Testis (tissue), 3 donors: ENCODE measurements around the gene AFF1. TPM values are rescaled to one million over a fixed set of nuclear protein-coding genes. Genes with fewer than 3 reads are reported as not detected.

Source experiments
- DNase-seq: peaks from one replicate; pipeline ENCODE4 v3.0.0-alpha.2; 2019
- H3K27ac ChIP-seq, 2 donors: fragments of 200-600 bp; sonication (generic); one replicate each; pipeline ENCODE4 v1.5.1; 2019
- H3K27me3 ChIP-seq: fragments of 200-600 bp; sonication (generic); one replicate; pipeline ENCODE4 v1.5.1; 2019
- H3K36me3 ChIP-seq: fragments of 200-600 bp; sonication (generic); one replicate; pipeline ENCODE4 v1.5.1; 2017; ENCODE audit warnings: low read depth; ENCODE audit errors: missing control alignments
- H3K4me1 ChIP-seq: fragments of 200-600 bp; sonication (generic); one replicate; pipeline ENCODE4 v1.5.1; 2019
- H3K4me3 ChIP-seq, 2 donors: fragments of 200-600 bp; sonication (generic); one replicate each; pipeline ENCODE4 v1.5.1; 2017 to 2019
- H3K9me3 ChIP-seq: fragments of 200-600 bp; sonication (generic); one replicate; pipeline ENCODE4 v1.5.1; 2017
- POLR2A ChIP-seq: fragments of 450-650 bp; IDR thresholded peaks from one replicate; pipeline ENCODE4 v1.6.1; 2017; ENCODE audit warnings: antibody characterized with exemption, mild to moderate bottlenecking, moderate library complexity
- WGBS, 2 donors: methylation state at CpG; one replicate each; pipeline ENCODE4 v1.1.5; 2018; 5-methylcytosine and 5-hydroxymethylcytosine counted together
- intact Hi-C: fragments of 100-400 bp; cut with DNase I; formaldehyde crosslinking; loops from one replicate; pipeline ENCODE4 v1.15.1; 2023; ENCODE audit warnings: low total_unique reads
- polyA plus RNA-seq: library from polyadenylated mRNA; stranded (reverse); fragments of 350-450 nt; fragmentation: Illumina TruSeq; extraction: RNeasy Lipid Tissue Mini Kit (QIAGEN cat#74804); gene quantifications from one replicate; pipeline ENCODE4 v1.2.3, GENCODE V29; 2014; ENCODE audit warnings: low read depth, low replicate concordance; ENCODE audit not compliant: insufficient read depth
- total RNA-seq, 2 donors: library from RNA; depleted of rRNA; stranded (reverse); fragments of >200 nt; gene quantifications; one replicate each; pipeline ENCODE4 v1.2.3, GENCODE V29; 2016
- TF ChIP-seq, protein P1 (sequence below), 3 experiments: fragments of 450-650 bp in 2 of 3; fragments of 200-600 bp in 1 of 3; sonication (generic) in 1 of 3; IDR thresholded peaks; one replicate each; pipeline ENCODE4 v1.5.1; 2016 to 2019; ENCODE audit warnings: antibody characterized with exemption in 3 of 3, mild to moderate bottlenecking in 2 of 3, moderate library complexity in 1 of 3

AFF1 gene
- total and polyA plus RNA-seq, 3 donors from 2014 or later: 15.8 to 56.8 (median 53.6) TPM

GRCh38 chr4:87052615-87053014 is 117.8 kb downstream of the AFF1 start:
- WGBS, 2 donors: 94 to 98% methylated on average over 4 of the region's 4 CpGs
- Histone ChIP-seq H3K36me3 (no peaks in the 10 kb centered on the region), H3K9me3 (no peaks in the 10 kb centered on the region), H3K4me1 (peaks cover 40% of the 10 kb centered on the region), H3K27me3 (no peaks in the 10 kb centered on the region), H3K4me3 (no peak overlapping the region), H3K27ac (peak overlapping the region in 1 of 2 donors; percentile 61)
- no peak for TF ChIP-seq POLR2A
- TF ChIP-seq, protein P1, sequence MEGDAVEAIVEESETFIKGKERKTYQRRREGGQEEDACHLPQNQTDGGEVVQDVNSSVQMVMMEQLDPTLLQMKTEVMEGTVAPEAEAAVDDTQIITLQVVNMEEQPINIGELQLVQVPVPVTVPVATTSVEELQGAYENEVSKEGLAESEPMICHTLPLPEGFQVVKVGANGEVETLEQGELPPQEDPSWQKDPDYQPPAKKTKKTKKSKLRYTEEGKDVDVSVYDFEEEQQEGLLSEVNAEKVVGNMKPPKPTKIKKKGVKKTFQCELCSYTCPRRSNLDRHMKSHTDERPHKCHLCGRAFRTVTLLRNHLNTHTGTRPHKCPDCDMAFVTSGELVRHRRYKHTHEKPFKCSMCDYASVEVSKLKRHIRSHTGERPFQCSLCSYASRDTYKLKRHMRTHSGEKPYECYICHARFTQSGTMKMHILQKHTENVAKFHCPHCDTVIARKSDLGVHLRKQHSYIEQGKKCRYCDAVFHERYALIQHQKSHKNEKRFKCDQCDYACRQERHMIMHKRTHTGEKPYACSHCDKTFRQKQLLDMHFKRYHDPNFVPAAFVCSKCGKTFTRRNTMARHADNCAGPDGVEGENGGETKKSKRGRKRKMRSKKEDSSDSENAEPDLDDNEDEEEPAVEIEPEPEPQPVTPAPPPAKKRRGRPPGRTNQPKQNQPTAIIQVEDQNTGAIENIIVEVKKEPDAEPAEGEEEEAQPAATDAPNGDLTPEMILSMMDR (IDR thresholded peaks at IDR 0.05): no peak
- no peak for DNase-seq
- intact Hi-C loops: no loop called here

DNA sequence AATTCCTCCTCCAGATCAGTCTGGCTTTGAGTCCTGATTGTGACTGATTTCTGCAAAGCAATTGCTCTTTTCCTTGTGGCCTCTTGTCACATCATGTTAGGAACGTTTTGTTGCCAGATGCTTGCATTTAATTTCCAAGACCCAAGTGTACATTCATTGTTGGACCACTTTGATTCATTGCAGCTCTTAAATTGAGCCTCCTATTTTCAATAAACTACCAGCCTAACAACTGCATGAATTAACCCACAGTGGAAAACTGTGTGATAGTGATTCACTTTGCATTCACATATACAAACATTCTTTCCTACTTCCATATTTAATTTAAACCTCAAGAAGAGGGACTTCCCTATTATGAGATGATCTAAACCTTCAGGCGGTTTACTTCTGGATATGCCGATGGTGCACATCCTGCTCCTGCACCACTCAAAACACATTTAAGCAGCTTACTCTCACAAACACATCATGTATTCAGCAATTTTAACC is 118.4 kb downstream of the AFF1 start:
- no peaks in the 10 kb centered on the region for H3K9me3 ChIP-seq
- no peaks in the 10 kb centered on the region for H3K36me3 ChIP-seq
- no peaks in the 10 kb centered on the region for H3K27me3 ChIP-seq
- H3K27ac ChIP-seq: peak overlapping the region; percentile 40 to 61
- 67 to 76% methylated on average over 3 of the region's 3 CpGs for WGBS, 2 donors
- no peak for DNase-seq
- intact Hi-C loops: no loop called here
- H3K4me3 ChIP-seq: no peak overlapping the region
- TF ChIP-seq, protein P1 (IDR thresholded peaks at IDR 0.05): no peak
- no peak for TF ChIP-seq POLR2A
- peaks cover 43% of the 10 kb centered on the region for H3K4me1 ChIP-seq

DNA sequence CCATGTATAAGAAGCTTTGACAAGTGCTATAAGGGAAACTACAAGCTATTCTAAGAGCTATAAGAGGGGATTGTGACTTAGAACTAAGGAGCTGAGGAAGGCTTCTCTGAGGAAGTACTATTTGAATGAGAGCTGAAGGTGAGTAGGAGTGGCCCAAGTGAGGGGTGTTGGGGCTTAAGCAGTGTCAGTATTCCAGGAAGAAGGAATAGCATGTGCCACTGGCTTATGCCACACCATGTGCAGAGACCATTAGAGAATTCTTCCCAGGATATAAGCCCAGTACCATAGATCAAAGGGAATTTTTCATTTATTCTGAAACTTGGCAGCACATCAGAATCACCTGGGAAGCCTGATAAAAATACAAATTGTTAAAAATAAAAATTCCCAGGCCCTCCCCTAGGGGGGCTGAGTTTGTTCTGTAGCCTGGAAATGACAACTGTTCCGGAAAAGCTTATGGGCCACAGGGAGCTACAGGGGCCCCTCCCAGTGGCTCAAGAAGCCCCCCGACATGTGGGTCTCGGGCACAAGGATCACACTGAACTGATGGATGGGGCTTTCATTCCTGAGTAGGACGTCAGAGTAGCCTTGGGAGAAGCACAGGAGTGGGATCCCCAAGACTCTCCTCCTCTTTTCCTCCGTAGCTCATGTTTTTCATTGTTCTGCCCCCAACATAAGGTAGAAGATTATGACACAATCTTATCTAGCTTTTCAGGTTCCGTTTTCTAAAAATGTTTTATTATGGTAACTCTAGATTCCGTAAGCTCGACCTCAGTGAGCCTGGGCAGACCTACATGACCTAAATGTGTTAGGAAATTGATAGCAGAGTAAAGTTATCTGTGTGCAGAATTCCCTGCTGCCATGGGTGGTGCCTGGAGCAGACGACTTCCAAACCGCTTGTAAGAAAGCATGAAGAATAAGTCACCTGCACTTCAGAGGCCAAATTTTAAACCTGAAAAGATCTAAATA is 119.3 kb downstream of the AFF1 start:
- Histone ChIP-seq H3K27ac (peak overlapping the region; percentile 40 to 61), H3K9me3 (no peaks in the 10 kb centered on the region), H3K4me1 (peaks cover 44% of the 10 kb centered on the region), H3K4me3 (no peak overlapping the region), H3K27me3 (no peaks in the 10 kb centered on the region), H3K36me3 (no peaks in the 10 kb centered on the region)
- TF ChIP-seq, protein P1 (IDR thresholded peaks at IDR 0.05): peak in 1 of 3 experiments; percentile 6
- TF ChIP-seq POLR2A: no peak
- no peak for DNase-seq
- 35 to 48% methylated on average over 10 of the region's 10 CpGs for WGBS, 2 donors
- intact Hi-C loops: no loop called here

- TF ChIP-seq, protein P1 (IDR thresholded peaks at IDR 0.05): no peak
- TF ChIP-seq POLR2A: no peak
- Histone ChIP-seq H3K27me3 (no peaks in the 10 kb centered on the region), H3K4me1 (peaks cover 44% of the 10 kb centered on the region), H3K36me3 (no peaks in the 10 kb centered on the region), H3K27ac (peak overlapping the region in 1 of 2 donors; percentile 61), H3K9me3 (no peaks in the 10 kb centered on the region), H3K4me3 (no peak overlapping the region)
- WGBS, 2 donors: 31 to 43% methylated on average over 3 of the region's 3 CpGs
- DNase-seq: no peak
- intact Hi-C loops: no loop called here
Observed at GRCh38 chr4:87054900-87055299, 120.1 kb downstream of the AFF1 start.
